NK-92 (cell line): Measurements from ENCODE around the gene ALDH1A1.
"Not testable (repeated sequence)": the region's sequence is repeated elsewhere in the genome, so short reads cannot be mapped to it uniquely, and the experiment has no call there.

ENCODE experiments used
- DNase-seq: peaks from one replicate; lab custom pipeline; 2025; ENCODE audit not compliant: unreplicated experiment; lab: John Stamatoyannopoulos, UW

The ALDH1A1 gene

GRCh38 chr9:72943844-72944462, 8.9 kb downstream of the ALDH1A1 start:
- DNase-seq = no peak

DNA sequence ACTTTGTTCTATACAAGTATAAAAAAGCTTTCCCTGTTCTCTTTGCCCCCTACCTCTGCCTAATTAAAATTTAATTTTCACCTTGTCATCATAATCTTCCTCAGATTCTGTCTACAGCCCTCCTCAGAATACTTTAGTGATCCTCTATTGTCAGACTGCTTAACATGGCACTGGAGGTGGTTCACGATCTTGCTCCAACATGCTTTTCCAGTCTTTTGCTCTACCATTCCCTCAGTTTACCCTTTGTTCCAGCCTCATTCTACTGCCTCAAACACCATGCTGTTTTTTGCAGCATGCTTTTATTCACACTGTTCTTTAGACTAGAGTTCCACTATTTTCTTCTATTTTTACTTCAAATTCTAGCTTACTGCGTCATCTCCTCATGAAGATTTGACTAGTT, 10.4 kb downstream of the ALDH1A1 start:
- no peak for DNase-seq

GRCh38 chr9:72939581-72939980, 13.3 kb downstream of the ALDH1A1 start:
- DNase-seq = not testable (repeated sequence)

- DNase-seq = no peak
Observed at GRCh38 chr9:72937545-72937944, 15.3 kb downstream of the ALDH1A1 start.

DNA sequence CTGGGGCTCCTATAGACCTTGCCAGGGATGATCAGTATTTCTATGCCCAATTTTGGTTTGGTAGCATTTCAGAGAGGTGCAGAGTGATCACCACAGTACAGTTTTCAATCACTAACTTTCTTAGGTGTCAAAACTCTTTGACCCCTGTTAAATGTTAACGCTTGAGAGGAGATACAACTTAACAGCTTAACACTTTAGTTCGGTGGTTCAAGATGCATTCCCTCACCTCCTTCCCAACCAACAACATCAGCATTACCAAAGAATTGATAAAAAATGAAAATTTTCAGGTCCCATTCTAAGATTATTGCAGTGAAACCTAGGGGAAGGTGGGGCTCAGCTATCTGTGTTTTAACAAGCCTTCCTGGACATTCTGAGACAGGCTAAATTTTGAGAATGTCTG, 16.2 kb downstream of the ALDH1A1 start:
- DNase-seq = no peak

DNA sequence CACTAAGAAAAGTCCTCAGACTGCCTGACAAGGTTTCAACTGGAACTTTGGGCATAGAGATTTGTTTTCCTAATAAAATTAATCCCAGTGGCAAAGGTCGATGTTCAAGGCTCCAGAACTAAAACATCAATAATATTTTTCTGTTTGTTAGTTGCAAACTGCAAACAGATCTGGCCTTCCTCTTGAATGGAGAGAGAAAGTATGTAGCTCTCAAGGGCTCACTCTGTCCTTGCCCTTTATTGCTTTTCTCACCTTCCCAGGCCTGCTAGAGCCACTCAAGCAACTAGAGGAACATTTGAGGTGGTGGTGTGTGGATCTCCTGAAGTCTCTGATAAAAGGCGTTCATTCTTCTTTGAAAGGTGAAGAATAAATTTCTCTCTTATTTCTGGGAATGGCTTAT, 16.6 kb downstream of the ALDH1A1 start:
- DNase-seq = no peak

DNA sequence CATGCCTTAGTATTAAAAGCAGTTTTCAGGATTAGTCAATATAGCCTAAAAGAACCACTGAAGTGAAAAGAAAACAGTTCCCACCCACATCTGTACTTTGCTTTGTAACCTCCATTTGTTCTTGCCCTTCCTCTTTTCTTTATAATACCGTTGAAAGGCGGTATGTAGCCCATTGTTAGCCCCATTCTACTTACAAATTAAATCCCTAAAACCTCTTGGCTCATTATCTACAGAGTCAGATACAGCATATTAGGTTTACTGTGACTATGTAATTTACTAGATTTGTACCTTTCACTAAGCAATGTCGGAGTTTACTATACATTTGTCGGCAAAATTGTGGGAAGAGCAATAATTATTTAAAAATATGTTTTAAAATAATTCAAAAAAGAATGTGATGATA, 17.3 kb downstream of the ALDH1A1 start:
- no peak for DNase-seq

GRCh38 chr9:72933730-72934665, 18.9 kb downstream of the ALDH1A1 start:
- no peak for DNase-seq

GRCh38 chr9:72932619-72933018, 20.2 kb downstream of the ALDH1A1 start:
- DNase-seq = no peak

DNA sequence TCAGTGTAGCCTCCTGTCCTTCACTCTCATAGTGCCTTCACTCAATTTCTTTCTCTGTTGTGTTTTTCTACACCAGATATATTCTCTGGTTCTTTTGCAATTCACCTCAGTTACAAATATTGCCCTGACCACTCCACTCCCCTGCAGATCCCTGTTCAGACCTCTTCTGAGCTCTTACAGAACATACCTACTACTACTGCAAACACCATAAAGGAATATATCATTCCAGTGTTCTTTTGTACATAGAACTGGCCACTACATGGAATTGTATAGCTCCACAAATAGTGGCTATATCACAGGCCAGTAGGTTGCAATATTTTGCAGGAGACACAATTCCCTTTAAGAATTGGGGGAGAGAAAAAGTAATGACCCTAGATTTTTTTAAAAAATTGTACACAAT, 21.0 kb downstream of the ALDH1A1 start:
- no peak for DNase-seq

- no peak for DNase-seq
Observed at GRCh38 chr9:72931437-72931836, 21.4 kb downstream of the ALDH1A1 start.

- DNase-seq = no peak
Observed at GRCh38 chr9:72930828-72931227, 22.0 kb downstream of the ALDH1A1 start.

GRCh38 chr9:72929542-72929941, 23.3 kb downstream of the ALDH1A1 start:
- no peak for DNase-seq

- no peak for DNase-seq
Observed at GRCh38 chr9:72928042-72928507, 24.8 kb downstream of the ALDH1A1 start.

DNA sequence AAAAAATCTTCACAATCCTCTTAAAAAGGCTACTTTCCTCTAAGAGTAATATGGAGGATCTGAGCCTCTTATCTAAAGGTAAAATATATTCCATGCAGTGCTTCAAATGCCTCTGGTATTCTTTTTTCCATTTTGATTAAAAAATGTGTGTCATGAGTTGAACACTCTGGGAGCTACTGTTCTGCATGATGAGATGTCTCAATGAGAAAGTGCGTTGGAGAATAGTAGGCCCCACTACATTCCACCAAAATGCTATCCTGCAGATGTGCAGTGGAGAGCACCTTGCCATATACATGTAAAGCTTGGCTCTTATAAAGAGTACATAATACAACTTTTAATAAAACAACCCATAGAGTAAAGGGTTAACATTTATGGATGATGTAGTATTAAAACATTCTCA, 26.3 kb downstream of the ALDH1A1 start:
- no peak for DNase-seq

DNA sequence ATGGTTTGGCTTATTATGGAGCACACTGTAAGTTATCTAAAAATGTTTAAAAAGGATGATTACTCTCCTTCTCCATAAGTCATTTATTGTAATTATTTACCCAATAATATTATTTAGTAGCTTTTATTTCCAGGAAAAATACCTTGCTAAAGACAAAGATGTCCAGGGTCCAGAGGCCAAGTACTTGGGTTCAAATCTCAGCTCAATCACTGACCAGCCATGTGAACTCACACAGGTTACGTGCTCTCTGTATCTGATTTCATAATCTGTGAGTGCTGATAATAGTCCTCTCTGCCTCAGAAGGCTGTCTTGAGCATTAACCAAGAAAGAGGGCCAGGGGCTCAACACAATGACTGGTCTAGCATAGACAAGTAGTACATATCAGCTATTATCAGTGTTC, 27.0 kb downstream of the ALDH1A1 start:
- no peak for DNase-seq

DNA sequence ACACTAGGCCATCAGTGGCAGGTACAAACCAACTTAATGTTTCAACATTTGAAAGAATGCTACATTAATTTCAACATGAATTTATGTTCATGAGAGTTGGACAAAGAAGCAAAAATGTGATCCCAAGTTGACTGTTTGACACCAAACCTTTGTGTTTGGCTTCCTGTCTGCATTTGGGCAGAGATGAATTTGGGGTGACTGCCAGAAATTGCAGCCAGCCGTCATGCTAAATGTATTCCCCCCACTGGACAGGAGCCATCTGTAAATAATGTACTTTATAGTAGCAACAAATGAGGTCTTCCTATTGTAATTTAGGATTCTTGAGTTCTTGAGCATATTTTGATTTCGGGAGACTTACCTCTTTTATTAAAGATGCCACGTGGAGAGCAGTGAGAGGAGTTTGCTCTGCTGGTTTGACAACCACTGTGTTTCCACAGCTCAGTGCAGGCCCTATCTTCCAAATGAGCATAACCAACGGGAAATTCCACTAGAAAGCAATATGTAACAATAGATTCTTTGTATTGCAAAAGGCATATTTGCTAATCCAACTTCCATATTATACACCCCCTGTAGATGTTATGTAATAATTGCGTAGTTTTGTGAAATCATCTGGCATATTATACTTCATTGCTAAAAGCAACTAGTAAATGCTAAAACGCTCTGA, 27.6 kb downstream of the ALDH1A1 start:
- DNase-seq = no peak

DNA sequence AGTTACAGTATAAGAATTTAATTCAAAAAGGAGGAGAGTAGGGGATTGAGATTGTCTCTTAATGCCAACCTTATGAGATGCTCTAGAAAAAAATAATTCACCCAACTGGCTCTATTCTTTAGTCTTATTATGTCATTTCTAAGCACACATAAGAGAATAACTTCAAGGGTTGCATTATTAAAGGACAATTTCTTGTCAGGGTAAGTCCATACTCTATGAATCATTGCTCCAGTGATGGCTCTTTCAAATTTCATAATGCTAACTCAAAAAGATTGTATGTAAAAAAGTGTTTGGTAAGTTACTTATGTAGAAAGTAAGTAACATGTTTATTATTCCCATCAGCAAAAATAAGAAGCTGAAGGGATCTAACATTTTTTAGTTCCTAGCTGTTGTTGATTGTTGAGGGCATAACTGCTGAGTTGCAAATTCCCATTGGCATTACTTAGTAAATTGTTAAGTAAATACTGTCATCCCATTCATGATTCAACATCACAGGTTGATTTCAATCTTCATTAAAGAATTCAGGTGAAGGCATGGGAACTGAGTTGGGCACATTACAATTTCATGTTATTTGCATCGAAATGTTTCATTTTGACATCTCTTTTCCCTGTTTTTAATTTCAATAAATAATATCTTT, 28.6 kb downstream of the ALDH1A1 start:
- DNase-seq = no peak

- DNase-seq = no peak
Observed at GRCh38 chr9:72923077-72923476, 29.8 kb downstream of the ALDH1A1 start.

GRCh38 chr9:72921888-72922654, 30.8 kb downstream of the ALDH1A1 start:
- DNase-seq = no peak
